Activated gamma-delta T cell treated with anti-CD3 and anti-CD28 coated beads, Interleukin-2, amount 50 U/mL, for 16 hours (primary cell): ENCODE measurements around the gene GRID1.

Source experiments
- DNase-seq: peaks from one replicate; pipeline ENCODE4 v3.0.0-alpha.2; 2020; ENCODE audit warnings: low read depth

The GRID1 gene

DNA sequence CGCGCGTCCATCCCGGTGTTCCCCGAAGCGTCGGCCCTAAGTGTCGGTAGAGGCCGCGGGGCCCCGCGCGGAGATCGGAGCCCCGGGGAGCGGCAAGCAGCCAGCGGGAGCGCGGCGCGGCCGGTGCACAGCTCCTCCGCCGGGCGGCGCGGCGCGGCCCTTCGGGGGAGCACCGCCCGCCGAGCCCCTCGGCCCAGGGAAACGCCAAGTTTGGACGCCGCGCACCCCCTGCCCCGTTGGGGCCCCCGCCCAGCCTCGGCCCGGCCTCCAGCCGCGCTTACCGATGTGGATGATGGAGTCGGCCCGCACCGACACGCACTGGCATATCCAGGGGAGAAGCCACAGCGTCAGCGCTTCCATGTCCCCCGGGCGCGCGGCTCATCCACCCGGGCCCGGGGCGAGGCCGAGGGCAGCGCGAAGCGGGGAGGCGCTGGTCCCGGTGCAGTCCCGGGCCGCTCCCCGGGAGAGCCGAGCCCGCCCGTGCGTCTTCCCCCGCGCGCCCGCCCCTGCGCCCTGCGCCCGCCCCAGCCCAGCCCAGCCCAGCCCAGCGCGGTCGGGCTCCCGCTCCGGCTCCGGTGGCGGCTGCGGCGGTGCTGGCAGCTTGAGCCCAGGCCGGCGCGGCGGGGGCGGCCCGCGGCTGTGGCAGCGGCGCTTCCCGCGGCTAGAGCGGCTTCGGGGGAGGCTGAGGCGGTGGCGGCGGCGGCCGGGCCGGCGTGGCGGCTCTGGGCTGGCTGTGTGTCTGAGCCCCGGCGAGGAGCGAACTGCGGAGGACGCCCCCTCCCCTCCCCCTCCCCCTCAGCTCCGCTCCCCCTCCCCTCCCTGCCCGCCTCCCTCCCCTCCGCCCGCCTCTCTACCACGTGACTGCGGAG lies at the start of gene GRID1:
Gene GRID1 (minus strand): TSS at position 763 of the 869 bp plus-strand sequence.
- DNase-seq, result no peak

DNA sequence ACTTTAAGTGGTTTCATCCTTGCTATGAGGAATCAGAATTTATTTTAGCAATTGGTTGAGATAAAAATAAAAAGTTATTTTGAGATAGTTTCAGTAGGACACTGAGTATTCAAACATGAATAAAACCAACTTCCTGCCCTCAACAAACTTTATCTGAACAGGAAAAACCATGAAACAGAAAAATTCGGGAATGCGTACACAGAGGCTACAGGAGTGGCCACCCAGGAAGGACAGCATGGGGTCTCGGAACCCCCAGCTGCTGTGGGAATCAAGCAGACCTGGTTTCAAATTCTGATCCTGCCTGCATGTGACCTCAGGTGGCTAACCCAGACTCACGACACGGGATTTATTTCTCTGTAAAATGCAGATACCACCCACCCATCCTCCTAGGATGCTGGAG lies 49.0 kb upstream of the GRID1 start:
- DNase-seq, result no peak

DNA sequence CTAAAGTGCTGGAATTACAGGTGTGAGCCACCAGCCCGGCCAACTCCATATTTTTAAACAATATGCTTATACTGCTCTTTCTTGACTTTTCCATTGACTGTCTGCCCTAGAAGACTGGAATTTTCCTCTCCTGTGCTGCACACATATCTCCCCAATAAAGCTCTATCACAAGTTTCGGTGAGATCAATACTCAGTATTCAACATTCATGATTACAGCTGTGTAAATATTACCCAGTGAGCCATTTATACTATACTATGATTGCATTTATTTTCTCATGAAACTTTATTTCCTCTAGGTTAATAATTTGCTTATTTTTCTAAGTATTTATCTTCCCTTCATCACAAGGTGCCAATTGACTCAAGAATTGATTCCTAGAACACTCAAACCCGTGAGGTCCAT lies 48.5 kb upstream of the GRID1 start:
- no peak for DNase-seq

DNA sequence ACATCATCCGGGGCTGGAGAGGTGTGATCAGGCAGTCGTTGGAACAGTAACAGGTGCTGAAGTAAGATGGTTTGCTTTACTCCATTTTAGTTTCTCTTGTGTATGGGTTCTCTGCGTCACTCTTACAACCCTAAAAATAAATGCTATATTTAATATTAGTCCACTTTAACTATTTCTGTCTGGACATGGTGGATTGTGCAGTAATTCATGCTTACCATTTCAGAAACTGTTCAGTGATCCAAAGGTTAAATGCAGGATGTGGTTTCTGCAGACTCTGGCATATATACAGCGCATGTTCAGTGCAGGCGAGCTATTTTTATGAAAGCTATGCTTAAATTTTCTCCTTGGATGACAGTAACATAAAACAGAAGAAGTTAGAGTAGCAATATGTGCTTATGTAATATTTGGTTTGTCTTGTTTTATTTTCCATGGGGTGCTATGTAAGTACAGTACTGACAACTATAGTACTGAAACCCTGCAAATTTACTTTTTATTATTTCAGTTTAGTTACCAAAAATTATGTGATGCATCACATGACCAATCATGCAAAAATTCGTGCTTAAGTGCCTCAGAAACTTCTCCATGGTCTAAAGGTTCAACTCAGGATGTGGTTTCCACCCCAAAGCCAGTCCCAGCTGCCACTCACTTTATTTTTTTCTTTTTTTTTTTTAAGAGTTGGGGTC lies 46.6 kb upstream of the GRID1 start:
- no peak for DNase-seq

DNA sequence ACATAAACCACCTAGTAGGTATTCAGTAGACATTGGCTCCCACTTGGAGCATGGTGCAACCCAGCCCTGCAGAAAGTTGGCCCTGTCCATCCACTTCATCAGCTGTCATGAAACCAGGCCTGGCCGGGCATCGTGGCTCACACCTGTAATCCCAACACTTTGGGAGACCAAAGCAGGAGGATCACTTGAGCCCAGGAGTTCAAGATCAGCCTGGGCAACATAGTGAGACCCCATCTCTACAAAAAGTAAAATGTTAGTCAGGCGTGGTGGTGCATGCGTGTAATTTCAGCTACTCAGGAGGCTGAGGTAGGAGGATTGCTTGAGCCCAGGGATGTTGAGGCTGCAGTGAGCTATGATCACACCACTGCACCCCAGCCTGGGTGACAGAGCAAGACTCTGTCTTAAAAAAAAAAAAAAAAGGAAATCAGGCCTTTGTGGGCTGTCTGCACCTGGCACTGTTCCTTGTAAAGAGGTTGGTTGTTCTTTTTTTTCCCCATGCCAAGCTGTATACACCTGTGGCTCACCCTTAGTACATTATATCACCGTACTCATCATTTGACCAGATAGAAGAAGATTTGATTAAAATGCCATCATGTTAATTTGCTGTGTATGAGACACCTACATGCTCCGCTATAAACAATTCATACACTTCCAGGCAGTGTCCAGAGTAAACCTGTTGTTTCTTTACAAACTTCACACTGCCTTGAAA lies 45.4 kb upstream of the GRID1 start:
- no peak for DNase-seq

DNA sequence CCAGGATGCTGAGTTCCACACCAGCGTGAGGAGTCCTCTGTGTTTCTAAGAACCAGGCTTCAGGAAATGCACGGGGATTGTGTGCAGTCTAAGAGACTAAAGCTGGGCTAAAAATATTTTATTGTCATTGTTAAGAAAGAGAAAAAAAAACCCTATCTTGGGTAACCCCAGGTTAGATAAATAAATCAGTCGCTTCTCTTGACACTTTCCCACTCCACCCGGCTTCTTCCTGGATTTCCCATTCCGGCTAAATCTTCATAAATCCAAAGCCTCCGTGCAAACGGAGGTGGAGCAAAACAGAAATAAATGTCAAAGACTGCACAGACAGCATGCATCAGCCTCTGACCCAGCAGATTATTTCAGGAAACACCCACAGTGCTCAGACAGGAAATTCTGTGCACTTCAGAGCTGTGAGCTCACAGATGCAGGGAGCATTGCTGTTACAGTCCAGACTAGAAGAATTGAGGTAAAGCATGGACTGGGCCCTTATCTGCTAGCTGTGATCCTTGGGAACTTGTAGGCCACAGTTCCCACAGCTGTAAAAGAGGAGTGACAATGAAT lies 44.8 kb upstream of the GRID1 start:
- DNase-seq, result no peak

DNA sequence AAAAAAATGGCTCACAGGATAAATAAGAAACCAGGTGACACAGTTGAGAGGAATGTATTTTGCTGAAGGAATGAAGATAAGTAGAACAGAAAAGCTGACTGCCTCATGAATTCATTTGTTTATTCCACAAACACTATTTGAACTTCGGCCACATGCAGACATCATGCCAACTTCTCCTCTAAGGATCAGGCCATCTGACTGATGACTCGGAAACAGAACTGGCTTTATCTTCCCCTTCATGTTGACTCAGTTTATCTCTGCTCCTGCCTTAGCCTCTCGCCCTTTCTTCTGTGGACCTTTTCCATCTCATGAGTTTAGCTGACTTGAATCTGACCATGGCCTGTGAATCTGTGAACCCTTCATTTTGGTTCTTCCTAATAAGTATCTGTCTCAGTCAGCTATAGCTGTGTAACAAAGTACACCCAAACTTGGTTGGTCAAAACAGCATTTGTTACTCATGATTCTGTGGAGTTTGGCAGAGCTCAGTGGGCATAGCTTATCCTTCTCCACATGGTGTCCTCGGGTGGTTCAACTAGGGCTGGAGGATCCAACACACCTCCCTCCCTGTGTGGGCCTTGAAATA lies 44.0 kb upstream of the GRID1 start:
- DNase-seq, result no peak

DNA sequence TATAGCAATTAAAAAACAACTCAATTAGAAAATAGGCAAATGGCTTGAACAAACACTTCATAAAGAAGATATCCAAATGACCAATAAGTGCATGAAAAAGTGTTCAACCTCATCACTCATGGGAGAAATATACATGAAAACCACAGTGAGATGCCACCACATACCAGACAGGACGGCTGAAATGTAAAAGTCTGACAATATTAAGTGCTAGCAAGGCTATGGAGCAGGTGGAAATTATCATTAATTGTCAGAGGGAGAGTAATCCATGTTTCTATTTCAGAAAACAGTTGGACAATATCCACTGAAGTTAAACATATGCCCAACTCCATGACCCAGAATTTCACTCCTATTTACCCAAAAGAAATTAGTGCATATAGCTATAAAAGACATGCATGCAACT lies 42.6 kb upstream of the GRID1 start:
- DNase-seq, result no peak

DNA sequence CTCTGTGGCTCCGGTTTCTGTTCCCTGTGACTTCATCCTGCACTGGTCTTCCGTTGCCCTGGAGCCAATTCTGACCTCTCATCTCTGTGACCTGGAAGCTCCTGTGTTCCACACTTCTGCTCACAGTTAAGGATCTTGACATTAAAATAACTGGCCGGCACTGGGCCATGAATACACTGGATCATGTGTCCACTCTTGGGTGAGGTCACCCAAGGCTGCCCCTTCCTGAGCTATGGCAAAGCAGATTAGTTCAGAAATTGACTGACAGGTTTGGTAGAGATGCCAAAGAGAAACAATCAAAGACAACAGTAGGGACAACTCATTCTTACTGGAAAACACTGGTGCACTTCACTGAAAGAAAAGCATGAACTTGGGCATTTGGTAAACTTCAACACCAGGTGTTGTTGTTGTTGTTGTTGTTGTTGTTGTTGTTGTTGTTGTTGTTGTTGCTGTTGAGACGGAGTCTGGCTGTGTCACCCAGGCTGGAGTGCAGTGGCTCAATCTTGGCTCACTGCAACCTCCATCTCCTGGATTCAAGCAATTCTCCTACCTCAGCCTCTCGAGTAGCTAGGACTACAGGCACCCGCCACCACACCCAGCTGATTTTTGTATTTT lies 36.7 kb upstream of the GRID1 start:
- DNase-seq, result no peak

DNA sequence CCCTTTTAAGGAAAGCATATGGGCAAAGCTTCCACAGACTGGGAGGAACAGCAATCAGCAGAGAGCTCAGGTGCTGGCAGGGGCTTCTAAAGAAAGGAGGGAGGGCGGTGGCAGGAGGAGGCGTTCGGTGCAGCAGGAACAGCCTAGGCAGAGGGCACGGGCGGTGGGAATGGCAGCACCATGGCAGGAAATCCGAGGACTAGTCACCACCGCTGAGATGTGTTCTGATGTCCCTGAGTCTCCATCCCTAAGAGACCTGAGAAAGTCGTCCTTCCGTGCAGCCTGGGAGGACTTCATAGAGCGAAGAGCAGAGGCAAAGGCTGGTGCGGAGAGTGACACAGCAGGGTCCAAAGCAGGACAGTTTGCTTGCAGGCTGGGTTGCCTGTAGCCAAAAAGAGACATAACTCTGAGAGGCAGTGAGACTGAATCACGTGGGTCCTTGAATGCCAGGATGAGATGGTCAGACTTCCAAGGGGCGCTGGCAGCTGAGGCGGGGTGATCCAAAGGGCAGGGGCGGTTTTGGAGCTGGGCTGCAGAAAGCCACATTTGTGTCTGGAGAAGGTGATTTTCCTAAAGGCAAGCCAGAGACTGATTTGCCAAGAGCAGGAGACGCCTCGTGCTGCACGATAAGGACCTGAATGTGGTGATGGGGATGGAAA lies 35.8 kb upstream of the GRID1 start:
- no peak for DNase-seq

DNA sequence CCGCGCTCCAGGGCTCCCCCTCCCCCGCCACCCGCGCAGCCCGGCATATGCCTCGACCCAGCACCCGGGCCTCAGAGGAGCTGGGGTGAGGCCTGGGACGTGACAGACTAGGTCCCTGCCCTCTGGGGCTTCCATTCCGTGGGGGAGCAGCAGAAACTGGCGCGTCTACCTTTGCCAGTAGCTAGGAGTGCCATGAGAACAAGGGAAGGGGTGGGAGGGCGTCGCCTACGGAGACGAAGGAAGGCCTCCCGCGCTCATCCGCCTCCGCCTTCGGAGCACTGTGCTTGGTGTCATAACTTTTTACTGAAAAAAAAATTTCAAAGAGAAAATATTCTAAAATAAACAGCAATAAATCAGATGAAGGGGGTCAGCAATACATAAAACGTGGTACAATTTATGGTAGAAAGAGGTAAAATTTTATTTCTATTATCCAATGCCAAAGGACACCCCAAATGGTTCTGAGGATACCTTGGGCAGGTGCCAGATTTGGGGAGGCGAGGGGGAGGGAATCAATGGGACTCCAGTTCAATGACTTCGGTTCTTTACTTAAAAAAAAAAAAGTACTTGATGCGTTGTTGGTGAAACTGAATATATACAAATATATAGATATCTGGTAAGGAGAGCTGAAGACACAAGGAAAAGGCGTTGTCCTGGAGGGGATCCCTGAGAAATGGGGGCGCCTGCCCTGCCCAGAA lies 35.1 kb upstream of the GRID1 start:
- no peak for DNase-seq

DNA sequence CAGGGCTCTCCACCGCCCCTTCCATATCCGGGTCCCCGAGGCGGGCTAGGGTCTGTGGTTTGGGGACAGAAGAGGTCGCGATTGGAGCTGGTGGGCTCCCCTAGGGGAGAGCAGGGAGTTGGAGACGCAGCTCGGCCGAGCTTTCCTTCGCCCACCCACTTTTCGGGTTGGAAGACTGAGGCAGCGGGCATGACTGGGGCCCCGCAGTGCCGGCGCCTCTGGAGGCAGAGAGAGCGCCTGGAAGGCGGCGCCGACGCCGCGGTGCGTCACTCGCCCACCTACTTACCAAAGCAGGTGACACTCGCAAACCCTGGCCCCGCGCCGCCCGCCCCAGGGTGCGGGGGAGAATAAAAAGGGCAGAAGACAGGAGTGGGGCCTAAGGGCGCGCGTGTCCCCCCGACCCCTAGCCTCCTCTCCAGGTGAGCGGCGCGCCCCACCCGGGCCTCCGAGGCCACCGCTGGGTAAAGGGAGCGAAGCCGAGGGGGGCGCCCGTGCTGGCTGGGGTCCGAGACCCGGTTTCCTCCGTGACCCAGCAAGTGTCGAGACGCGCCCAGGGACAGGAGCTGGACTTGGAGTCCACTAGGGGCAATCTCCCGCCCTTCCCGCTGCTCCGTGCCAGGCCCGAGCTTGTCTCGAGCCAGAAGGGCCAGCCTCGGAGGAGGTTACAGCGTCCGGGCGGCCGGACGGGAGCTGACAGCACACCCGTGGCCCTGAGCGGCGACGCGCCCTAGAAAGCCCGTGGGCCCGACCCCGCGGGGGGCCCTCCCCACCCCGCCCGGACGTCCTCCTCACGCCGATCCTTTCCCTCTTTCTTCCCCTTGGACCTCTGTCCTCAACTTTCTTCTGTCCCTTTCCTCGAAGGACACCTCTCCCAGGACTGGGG lies 34.4 kb upstream of the GRID1 start:
- peak; percentile 53 for DNase-seq

DNA sequence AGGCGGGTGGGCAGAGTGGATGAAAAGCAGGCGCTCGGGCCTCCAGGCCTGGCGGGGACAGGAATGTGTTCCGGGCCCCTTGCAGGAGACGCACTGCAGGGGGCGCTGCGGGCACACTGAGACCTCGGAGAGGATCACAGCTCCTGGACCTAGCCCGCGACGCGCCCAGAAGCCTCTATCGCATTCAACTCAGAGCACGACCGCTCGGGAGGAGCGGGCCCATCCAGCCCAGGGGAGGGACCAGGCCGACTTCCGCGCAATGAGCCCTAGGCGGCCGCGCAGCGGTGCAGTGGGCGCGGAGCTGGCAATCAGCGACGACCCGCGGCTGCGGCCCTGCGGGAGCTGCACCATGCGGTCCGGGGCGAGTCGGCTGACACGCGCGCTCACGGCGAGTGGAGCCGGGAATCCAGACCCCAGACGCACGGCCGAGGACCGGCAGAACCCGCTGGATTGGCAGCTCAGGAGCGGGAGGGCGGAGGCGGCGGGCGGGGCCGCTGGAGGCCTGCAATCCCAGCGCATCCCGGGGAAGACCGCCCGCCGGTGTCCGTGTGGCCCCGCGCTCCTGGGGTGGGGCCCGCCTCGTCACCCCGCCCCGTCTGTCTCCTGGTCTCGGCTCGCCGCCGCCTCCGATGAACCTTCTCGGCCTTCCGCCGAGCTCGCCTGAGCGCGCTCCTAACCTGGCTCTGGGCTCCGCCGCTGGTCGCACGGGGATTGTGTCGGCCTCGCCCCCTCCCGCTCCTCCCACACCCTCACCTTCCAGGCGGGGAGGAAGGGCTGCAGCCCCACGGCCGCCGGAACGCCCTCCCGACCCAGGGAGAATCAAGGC lies 33.5 kb upstream of the GRID1 start:
- peak; percentile 92 for DNase-seq

DNA sequence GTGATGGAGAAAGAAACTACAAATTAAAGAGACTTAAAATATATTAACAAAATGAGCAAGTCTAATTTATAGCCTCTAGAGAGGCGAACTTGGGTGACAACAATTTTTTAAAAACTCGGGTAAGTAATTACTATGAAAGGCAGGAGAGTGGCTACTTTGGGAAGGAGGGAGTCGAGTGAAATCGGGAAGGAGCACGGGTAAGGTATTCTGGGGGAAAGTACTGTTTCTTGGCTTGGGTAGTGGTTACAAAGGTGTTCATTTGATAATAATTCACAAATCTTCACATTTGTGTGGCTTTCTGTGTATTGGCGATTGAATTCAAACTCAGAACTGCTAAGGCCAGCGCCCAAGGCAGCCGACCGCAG lies 32.9 kb upstream of the GRID1 start:
- no peak for DNase-seq

DNA sequence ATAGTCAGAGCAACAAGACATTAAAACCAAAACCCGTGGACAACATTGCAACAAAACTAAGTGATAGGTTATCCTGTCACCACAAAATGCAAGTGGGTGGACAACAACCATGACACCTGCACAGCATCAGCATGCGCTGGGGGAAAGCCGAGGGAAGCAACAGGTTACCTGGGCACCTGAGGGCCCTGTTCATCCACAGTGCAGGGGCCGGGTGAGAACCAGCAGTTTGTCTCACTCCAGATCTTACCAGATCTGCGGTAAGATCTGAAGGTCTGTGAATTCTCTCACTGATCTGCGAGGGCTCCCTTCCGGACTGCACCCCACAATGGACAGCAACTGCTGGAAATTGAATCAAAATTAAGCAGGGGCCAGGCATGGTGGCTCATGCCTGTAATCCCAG lies 30.5 kb upstream of the GRID1 start:
- no peak for DNase-seq

DNA sequence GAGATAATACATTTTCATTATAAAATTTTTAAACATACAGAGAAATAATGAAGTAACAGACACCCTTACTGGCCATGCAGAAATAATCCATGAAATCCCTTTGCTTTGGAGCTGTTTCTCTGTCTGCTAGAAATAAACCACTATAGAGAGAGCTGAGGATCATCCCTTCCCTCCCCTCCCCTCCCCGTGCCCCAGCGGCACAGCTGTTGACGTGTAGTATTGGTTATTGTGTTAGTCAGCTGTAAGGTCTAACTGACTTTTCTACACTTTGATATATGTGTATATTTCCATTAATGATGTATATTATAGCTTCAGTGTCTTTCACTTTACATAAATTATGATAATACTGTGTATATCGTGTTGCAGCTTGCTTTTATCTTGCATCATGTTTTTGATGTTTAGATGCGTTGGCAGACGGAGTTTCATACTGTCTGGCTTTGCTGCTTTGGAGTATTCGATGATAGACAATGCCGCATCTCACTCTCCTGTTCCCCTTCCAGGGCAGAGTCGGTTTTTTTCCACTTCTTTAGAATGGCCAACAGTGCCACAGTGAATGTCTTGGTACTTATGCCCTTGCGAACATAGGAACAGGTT lies 27.4 kb upstream of the GRID1 start:
- DNase-seq, result no peak

DNA sequence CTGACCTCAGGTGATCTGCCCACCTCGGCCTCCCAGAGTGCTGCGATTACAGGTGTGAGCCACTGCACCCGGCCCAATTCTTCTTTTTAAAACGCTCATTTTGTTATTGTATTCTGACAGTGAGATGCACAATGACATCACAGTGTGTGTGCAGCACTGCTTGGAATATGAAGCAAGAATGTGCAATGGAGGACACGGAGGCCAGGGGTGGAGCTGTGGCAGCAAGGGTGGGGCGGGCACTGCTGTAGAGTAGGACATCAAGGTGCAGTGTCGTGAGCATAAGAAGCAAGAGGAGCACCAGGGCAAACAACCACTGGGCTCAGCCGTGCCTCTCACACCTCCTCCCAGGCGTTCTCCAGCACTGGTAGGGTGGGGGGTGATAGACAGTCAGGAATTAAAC lies 26.8 kb upstream of the GRID1 start:
- no peak for DNase-seq

DNA sequence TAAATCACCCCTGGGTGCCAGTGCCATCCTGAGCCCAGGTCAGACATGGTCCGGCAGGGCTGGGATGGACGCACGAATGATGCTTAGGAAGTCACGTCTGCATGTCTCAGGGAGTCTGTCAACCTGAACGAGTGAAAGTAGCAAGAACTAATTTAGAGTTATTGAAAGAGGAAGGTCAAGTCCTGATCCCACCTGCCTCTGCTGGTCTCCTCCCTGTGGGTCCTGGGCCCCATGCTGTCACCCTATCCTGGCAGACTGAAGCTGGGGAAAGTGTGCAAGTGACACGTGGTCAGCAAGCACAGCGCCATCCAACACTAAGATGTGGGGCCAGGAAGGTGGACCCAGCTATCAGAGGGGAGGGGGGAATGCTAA lies 26.1 kb upstream of the GRID1 start:
- no peak for DNase-seq
